Heart left ventricle (tissue), 16 donors: Measurements from ENCODE around the gene MAGI1. TPM values are rescaled to one million over a fixed set of nuclear protein-coding genes. Genes with fewer than 3 reads are reported as not detected.
A peak's percentile ranks its signal among the peaks of the same experiment; 100 is the strongest.

Experiments used
- ATAC-seq, 4 donors: fragments of 200-7000 bp; cut with Tn5 transposase; one replicate each; pipeline ENCODE4 v1.9.1; 2020 to 2022; ENCODE audit warnings: moderate library complexity in 4 of 4, mild to moderate bottlenecking in 3 of 4, moderate number of reproducible peaks in 1 of 4
- DNase-seq, 5 donors: peaks; one replicate each; pipeline ENCODE4 v3.0.0-alpha.2; 2020
- H3K27ac ChIP-seq, 12 donors: fragments of 200-600 bp; sonication (generic) in 4 of 12; one replicate each; pipeline versions ENCODE4 v1.5.0 to v1.8.0; 2016 to 2022; ENCODE audit warnings: mild to moderate bottlenecking in 2 of 12
- H3K27me3 ChIP-seq, 9 donors: fragments of 200-600 bp; sonication (generic) in 2 of 9; one replicate each; pipeline versions ENCODE4 v1.5.1 to v1.8.0; 2016 to 2022; ENCODE audit warnings: mild to moderate bottlenecking in 3 of 9
- H3K36me3 ChIP-seq, 9 donors: fragments of 200-600 bp; sonication (generic) in 2 of 9; one replicate each; pipeline versions ENCODE4 v1.5.0 to v1.8.0; 2018 to 2022; ENCODE audit warnings: mild to moderate bottlenecking in 2 of 9
- H3K4me1 ChIP-seq, 12 donors: fragments of 200-600 bp; sonication (generic) in 4 of 12; one replicate each; pipeline versions ENCODE4 v1.5.0 to v1.8.0; 2016 to 2022; ENCODE audit warnings: mild to moderate bottlenecking in 3 of 12
- H3K4me3 ChIP-seq, 12 donors: fragments of 200-600 bp; sonication (generic) in 4 of 12; one replicate each; pipeline versions ENCODE4 v1.5.0 to v1.8.0; 2017 to 2022; ENCODE audit warnings: mild to moderate bottlenecking in 9 of 12, moderate library complexity in 4 of 12
- H3K9me3 ChIP-seq, 12 donors: fragments of 200-600 bp; sonication (generic) in 4 of 12; one replicate each; pipeline versions ENCODE4 v1.5.0 to v1.8.0; 2016 to 2022; ENCODE audit warnings: mild to moderate bottlenecking in 1 of 12
- POLR2A ChIP-seq, 2 donors: fragments of 450-650 bp; IDR thresholded peaks; one replicate each; pipeline ENCODE4 v1.6.1; 2017; ENCODE audit warnings: antibody characterized with exemption in 2 of 2, mild to moderate bottlenecking in 2 of 2, moderate library complexity in 2 of 2
- WGBS, 4 donors: extraction: QIAGEN DNeasy Blood & Tissue Kit in 2 of 4; methylation state at CpG; one replicate each; pipeline versions ENCODE4 v1.1.5 to v1.1.7; 2013 to 2018; 5-methylcytosine and 5-hydroxymethylcytosine counted together
- intact Hi-C, 10 donors: fragments of 100-400 bp; cut with DNase I; formaldehyde crosslinking; loops; one replicate each; pipeline versions ENCODE4 v1.11.1 to v1.14.2; 2022
- polyA plus RNA-seq, 2 donors: library from polyadenylated mRNA; stranded (reverse); fragments of 200-250 nt; gene quantifications; one replicate each; pipeline ENCODE4 v1.2.3, GENCODE V29; 2013
- total RNA-seq, 9 donors: library from RNA; depleted of rRNA in 2 of 9; stranded (reverse); fragments of >200 nt in 2 of 9; fragmentation: NEBNext Ultra II Directional in 3 of 9; extraction: Animal tissue kit (Norgen Biotek cat#: 25700) in 3 of 9; gene quantifications; one replicate each; pipeline versions ENCODE4 v1.1.0 to v1.2.4, GENCODE V29; 2016 to 2023
- TF ChIP-seq, protein P1 (sequence below), 12 donors: fragments of 200-600 bp; sonication (generic) in 4 of 12; IDR thresholded peaks; one replicate each; pipeline versions ENCODE4 v1.5.0 to v1.8.0; 2018 to 2022; ENCODE audit warnings: antibody characterized with exemption in 12 of 12, mild to moderate bottlenecking in 5 of 12
- donor health status: ischemic (EF 13 %, LVEDD 7.1; RV severe dilation, severe dysfunction).
- donor health status: healthy with polysubstance abuse.
- donor health status: DM: no; HTN: yes; CAD: no.
- donor health status: DM: no; HTN: no; CAD: no.
- donor health status: ischemic (EF 25% LVEDD 6.9; RV normal size, moderate dysfunction).
- donor health status: ischemic (EF 25% LVEDD 5.7; RV mildly dilated, moderate dysfunction).
- donor health status: healthy.
- donor health status: DM: yes; HTN: yes; CAD: no.
- donor health status: ischemic (EF 35%, LVEDD 5.7; RV mildly dilated, moderate dysfunction).
- donor health status: nonischemic (EF 11% LVEDD 7.7; RV severe dilation, severe dysfunction).
- donor health status: DM: yes; HTN: yes; CAD: no.
- donor health status: PGD.
- donor health status: ischemic (EF 29% LVEDD 5.4; RV normal size, mild dysfunction).
- donor health status: nonischemic (EF 23%, LVEDD 6.1; RV moderate dilation, normal function).

Gene MAGI1
- total and polyA plus RNA-seq, 11 donors: 18.5 to 52.1 (median 31.4) TPM

DNA sequence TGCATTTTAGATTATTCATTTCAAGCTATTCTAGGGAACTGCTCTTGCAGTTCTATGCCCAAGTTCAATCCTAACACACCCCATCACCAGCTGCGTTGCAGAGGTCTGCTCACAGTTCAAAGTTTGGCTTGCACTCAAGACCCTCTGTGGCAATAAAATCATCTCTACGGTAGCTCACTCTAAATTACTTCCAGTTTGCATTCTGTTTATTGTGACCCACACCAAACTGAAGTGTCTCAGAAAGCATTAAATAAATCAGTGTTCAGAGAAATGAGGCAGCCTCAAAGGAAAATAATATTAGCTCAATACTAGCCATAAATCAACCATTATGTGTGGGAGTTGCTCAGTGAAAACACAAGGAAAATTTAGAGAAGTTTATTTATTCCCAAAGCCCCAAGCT lies 250.3 kb downstream of the MAGI1 start:
- ATAC-seq (no peak), DNase-seq (no peak)
- Histone ChIP-seq H3K4me1 (peaks cover 0 to 31% (median 13%) of the 10 kb centered on the region in 12 donors), H3K27me3 (no peaks in the 10 kb centered on the region), H3K4me3 (no peak overlapping the region), H3K9me3 (no peaks in the 10 kb centered on the region), H3K36me3 (no peaks in the 10 kb centered on the region), H3K27ac (no peak overlapping the region)
- TF ChIP-seq, protein P1, sequence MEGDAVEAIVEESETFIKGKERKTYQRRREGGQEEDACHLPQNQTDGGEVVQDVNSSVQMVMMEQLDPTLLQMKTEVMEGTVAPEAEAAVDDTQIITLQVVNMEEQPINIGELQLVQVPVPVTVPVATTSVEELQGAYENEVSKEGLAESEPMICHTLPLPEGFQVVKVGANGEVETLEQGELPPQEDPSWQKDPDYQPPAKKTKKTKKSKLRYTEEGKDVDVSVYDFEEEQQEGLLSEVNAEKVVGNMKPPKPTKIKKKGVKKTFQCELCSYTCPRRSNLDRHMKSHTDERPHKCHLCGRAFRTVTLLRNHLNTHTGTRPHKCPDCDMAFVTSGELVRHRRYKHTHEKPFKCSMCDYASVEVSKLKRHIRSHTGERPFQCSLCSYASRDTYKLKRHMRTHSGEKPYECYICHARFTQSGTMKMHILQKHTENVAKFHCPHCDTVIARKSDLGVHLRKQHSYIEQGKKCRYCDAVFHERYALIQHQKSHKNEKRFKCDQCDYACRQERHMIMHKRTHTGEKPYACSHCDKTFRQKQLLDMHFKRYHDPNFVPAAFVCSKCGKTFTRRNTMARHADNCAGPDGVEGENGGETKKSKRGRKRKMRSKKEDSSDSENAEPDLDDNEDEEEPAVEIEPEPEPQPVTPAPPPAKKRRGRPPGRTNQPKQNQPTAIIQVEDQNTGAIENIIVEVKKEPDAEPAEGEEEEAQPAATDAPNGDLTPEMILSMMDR (IDR thresholded peaks at IDR 0.05): no peak
- TF ChIP-seq POLR2A (IDR thresholded peaks at IDR 0.05): no peak
- WGBS, 4 donors: 52 to 66% (median 57%) methylated on average over 2 of the region's 2 CpGs
- intact Hi-C loops: loop anchor here in 9 of 10 donors (5.0 to 10.0 kb wide), 9 partner anchors 116 to 409 kb away; partner anchors contain the start of gene MAGI1 (in 6 of the 9)

DNA sequence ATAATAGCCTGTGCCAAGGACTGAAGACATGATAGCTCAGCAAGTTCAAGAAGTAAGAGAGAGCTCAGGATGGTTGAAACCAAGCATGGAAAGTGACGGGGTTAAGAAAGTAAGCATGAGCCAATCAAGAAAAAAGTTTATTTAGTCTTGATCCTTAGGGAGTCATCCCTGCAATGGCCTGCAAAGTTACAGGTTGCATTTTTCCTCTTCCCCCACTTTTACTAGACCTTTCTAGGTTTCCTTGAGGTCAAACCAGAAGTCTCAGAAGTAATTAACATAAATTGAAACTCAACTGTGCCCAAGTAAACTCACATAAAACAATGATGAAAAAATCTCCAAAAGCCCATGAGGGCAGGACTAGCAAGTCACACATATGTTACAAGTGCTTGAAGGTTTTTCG lies 250.9 kb downstream of the MAGI1 start:
- DNase-seq: no peak
- ATAC-seq: no peak
- Histone ChIP-seq H3K4me1 (peaks cover 0 to 30% (median 12%) of the 10 kb centered on the region in 12 donors), H3K4me3 (no peak overlapping the region), H3K9me3 (no peaks in the 10 kb centered on the region), H3K27me3 (no peaks in the 10 kb centered on the region), H3K36me3 (no peaks in the 10 kb centered on the region), H3K27ac (no peak overlapping the region)
- 78 to 88% (median 87%) methylated on average over 2 of the region's 2 CpGs for WGBS, 4 donors
- no peak for TF ChIP-seq POLR2A (IDR thresholded peaks at IDR 0.05)
- TF ChIP-seq, protein P1 (IDR thresholded peaks at IDR 0.05): no peak
- intact Hi-C loops: loop anchor here in 9 of 10 donors (2.0 to 10.0 kb wide), 11 partner anchors 117 to 409 kb away; partner anchors contain the start of gene MAGI1 (in 6 of the 9)

DNA sequence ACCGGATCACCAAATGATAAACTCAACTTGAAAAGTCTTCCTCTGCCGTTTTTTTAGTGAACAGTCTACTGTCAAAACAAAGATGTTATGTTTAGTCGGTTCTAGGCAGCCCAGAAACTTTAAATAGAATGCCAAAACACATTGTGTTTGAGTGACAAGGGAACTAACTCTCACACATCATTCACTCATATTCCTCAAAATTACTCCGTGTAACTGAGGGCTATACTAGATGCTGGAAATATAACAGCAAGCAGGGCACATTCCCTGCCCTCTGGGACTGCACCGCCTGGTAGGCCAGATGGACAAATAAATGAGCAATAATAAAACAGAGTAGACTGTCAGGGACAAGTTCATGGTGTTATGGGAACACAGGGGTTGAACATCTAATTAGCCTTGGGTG lies 251.4 kb downstream of the MAGI1 start:
- intact Hi-C loops: loop anchor here in 9 of 10 donors (2.0 to 10.0 kb wide), 11 partner anchors 117 to 410 kb away; partner anchors contain the start of gene MAGI1 (in 6 of the 9)
- H3K27me3 ChIP-seq: no peaks in the 10 kb centered on the region
- no peak overlapping the region for H3K4me3 ChIP-seq
- H3K4me1 ChIP-seq: peaks cover 0 to 30% (median 12%) of the 10 kb centered on the region in 12 donors
- H3K27ac ChIP-seq: no peak overlapping the region
- H3K36me3 ChIP-seq: no peaks in the 10 kb centered on the region
- peak in 3 of 4 donors; percentile 13 to 39 (median 22) for ATAC-seq
- 27 to 44% (median 27%) methylated on average over 5 of the region's 5 CpGs for WGBS, 4 donors
- no peaks in the 10 kb centered on the region for H3K9me3 ChIP-seq
- no peak for DNase-seq
- TF ChIP-seq, protein P1 (IDR thresholded peaks at IDR 0.05): no peak
- TF ChIP-seq POLR2A (IDR thresholded peaks at IDR 0.05): no peak

DNA sequence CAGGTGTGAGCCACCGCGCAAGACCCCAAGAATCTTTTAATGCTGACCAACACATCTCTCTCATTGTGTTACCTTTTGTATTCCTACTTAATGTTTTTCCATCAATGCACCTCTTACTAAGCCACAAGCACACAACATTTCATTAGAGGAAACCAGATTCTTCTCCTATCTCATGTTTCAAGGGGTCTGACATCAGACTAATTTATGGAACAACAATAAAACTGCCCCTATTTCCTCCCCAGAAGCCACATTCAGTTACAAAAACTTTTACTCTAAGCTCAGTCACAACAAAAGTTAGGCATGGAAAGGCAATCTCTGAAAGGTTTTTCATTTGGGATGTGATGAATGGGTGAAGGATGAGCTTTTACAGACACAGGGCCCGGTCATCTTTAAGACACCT lies 251.8 kb downstream of the MAGI1 start:
- peaks cover 0 to 30% (median 12%) of the 10 kb centered on the region in 12 donors for H3K4me1 ChIP-seq
- WGBS, 4 donors: 81 to 96% (median 92%) methylated on average over 3 of the region's 3 CpGs
- ATAC-seq (no peak), DNase-seq (no peak)
- no peaks in the 10 kb centered on the region for H3K27me3 ChIP-seq
- no peak overlapping the region for H3K4me3 ChIP-seq
- H3K9me3 ChIP-seq: no peaks in the 10 kb centered on the region
- no peak for TF ChIP-seq POLR2A (IDR thresholded peaks at IDR 0.05)
- TF ChIP-seq, protein P1 (IDR thresholded peaks at IDR 0.05): no peak
- intact Hi-C loops: loop anchor here in 9 of 10 donors (2.0 to 10.0 kb wide), 11 partner anchors 118 to 410 kb away; partner anchors contain the start of gene MAGI1 (in 6 of the 9)
- no peaks in the 10 kb centered on the region for H3K36me3 ChIP-seq
- no peak overlapping the region for H3K27ac ChIP-seq
